ENCODE measurements around the gene RAD51B. TPM values are rescaled to one million over a fixed set of nuclear protein-coding genes. Genes with fewer than 3 reads are reported as not detected.

Gene RAD51B
- total and polyA plus RNA-seq, 7 donors, result 2.4 to 24.4 (median 7.1) TPM

- WGBS, 2 donors, result 94 to 95% methylated on average over 5 of the region's 5 CpGs
- intact Hi-C loops (cut with DNase I), result loop anchor here (5.0 kb wide), 1 partner anchor 40 kb away; no protein-coding TSS in a partner anchor
- Histone ChIP-seq H3K9me3 (no peaks in the 10 kb centered on the region), H3K27ac (peak overlapping the region in 1 of 4 donors; percentile 8), H3K36me3 (no peaks in the 10 kb centered on the region), H3K4me1 (peaks cover 0 to 39% (median 26%) of the 10 kb centered on the region in 4 donors), H3K27me3 (no peaks in the 10 kb centered on the region), H3K4me3 (no peak overlapping the region)
- TF ChIP-seq CTCF (IDR thresholded peaks at IDR 0.05) (no peak), POLR2A (IDR thresholded peaks at IDR 0.05) (no peak), POLR2AphosphoS5 (IDR thresholded peaks at IDR 0.05) (no peak), EP300 (IDR thresholded peaks at IDR 0.05) (no peak)
- no peak for DNase-seq
These were observed 927.8 kb downstream of the RAD51B start for GRCh38 chr14:68747393-68747792.

GRCh38 chr14:68748260-68748659, 928.7 kb downstream of the RAD51B start:
- intact Hi-C loops (cut with DNase I), result loop anchor here (5.0 kb wide), 1 partner anchor 41 kb away; no protein-coding TSS in a partner anchor
- peaks cover 0 to 46% (median 30%) of the 10 kb centered on the region in 4 donors for H3K4me1 ChIP-seq
- no peak for DNase-seq
- no peaks in the 10 kb centered on the region for H3K27me3 ChIP-seq
- no peak overlapping the region for H3K27ac ChIP-seq
- 94 to 95% methylated on average over 10 of the region's 10 CpGs for WGBS, 2 donors
- no peak overlapping the region for H3K4me3 ChIP-seq
- H3K9me3 ChIP-seq, result no peaks in the 10 kb centered on the region
- H3K36me3 ChIP-seq, result no peaks in the 10 kb centered on the region
- no peak for TF ChIP-seq POLR2A (IDR thresholded peaks at IDR 0.05)
- no peak for TF ChIP-seq CTCF (IDR thresholded peaks at IDR 0.05)
- TF ChIP-seq POLR2AphosphoS5 (IDR thresholded peaks at IDR 0.05), result no peak
- no peak for TF ChIP-seq EP300 (IDR thresholded peaks at IDR 0.05)

- Histone ChIP-seq H3K27ac (peak overlapping the region in 1 of 4 donors; percentile 61), H3K4me1 (peaks cover 0 to 50% (median 32%) of the 10 kb centered on the region in 4 donors), H3K27me3 (no peaks in the 10 kb centered on the region), H3K9me3 (no peaks in the 10 kb centered on the region), H3K4me3 (no peak overlapping the region), H3K36me3 (no peaks in the 10 kb centered on the region)
- TF ChIP-seq EP300 (IDR thresholded peaks at IDR 0.05) (no peak), POLR2AphosphoS5 (IDR thresholded peaks at IDR 0.05) (no peak), CTCF (IDR thresholded peaks at IDR 0.05) (no peak), POLR2A (IDR thresholded peaks at IDR 0.05) (no peak)
- WGBS, 2 donors, result 94 to 97% methylated on average over 5 of the region's 5 CpGs
- intact Hi-C loops (cut with DNase I), result loop anchor here (5.0 kb wide), 1 partner anchor 41 kb away; no protein-coding TSS in a partner anchor
- DNase-seq, result no peak
These were observed 929.1 kb downstream of the RAD51B start for GRCh38 chr14:68748691-68749090.

GRCh38 chr14:68749487-68750475, 930.2 kb downstream of the RAD51B start:
- peak; percentile 75 for DNase-seq
- WGBS, 2 donors, result 85 to 88% methylated on average over 11 of the region's 11 CpGs
- intact Hi-C loops (cut with DNase I), result loop anchor here (5.0 kb wide), 1 partner anchor 42 kb away; no protein-coding TSS in a partner anchor

More at GRCh38 chr14:68749487-68750475, 930.2 kb downstream of the RAD51B start:
- H3K36me3 ChIP-seq, result no peaks in the 10 kb centered on the region
- H3K4me1 ChIP-seq, result peaks cover 0 to 60% (median 36%) of the 10 kb centered on the region in 4 donors
- no peaks in the 10 kb centered on the region for H3K27me3 ChIP-seq
- no peak overlapping the region for H3K4me3 ChIP-seq
- H3K9me3 ChIP-seq, result no peaks in the 10 kb centered on the region
- TF ChIP-seq POLR2A (IDR thresholded peaks at IDR 0.05), result no peak
- no peak for TF ChIP-seq EP300 (IDR thresholded peaks at IDR 0.05)
- no peak for TF ChIP-seq CTCF (IDR thresholded peaks at IDR 0.05)
- no peak for TF ChIP-seq POLR2AphosphoS5 (IDR thresholded peaks at IDR 0.05)
- peak overlapping the region in 3 of 4 donors; percentile 22 to 65 (median 61) for H3K27ac ChIP-seq
